ENCODE measurements around the gene MAP2K6. TPM values are rescaled to one million over a fixed set of nuclear protein-coding genes. Genes with fewer than 3 reads are reported as not detected.

MAP2K6 gene
- total and polyA plus RNA-seq, 10 of the 15 experiments (the other 5 are each of a cell fraction or from before 2014, with no cell fraction given): 15.6 to 70.3 (median 22.9) TPM

DNA sequence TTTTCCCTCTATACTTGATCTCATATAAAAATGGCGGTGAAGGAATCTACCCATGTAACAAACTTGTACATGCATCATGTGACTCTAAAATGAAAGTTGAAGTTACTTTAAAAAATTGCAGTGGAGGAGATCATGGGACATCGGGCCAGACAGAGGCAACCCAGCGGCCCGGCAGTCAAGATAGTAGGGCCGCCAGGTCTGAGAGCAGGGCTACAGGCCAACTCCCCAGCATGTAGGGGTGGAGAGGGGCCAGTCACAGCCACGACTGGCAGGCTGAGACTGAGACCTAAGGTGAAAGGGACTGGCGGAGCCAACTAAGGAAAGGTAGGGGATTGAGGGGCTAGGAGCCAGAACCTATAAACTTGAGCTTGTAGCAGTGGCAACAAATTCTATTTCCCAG, 150.9 kb downstream of the MAP2K6 start:
- ChIA-PET POLR2A (interaction anchor here (0.5 to 0.6 kb wide), 2 partner anchors 19 to 44 kb away, joined by 4 to 7 read pairs; no protein-coding TSS in a partner anchor), CTCF (interaction anchor here (0.8 to 5.1 kb wide), 3 partner anchors 18 to 1064 kb away, joined by 4 to 27 read pairs (median 4); no protein-coding TSS in a partner anchor)
- in situ Hi-C loops (cut with MboI): loop anchor here (10.0 kb wide), 2 partner anchors 579 to 989 kb away; no protein-coding TSS in a partner anchor
- TF ChIP-seq, protein P1, sequence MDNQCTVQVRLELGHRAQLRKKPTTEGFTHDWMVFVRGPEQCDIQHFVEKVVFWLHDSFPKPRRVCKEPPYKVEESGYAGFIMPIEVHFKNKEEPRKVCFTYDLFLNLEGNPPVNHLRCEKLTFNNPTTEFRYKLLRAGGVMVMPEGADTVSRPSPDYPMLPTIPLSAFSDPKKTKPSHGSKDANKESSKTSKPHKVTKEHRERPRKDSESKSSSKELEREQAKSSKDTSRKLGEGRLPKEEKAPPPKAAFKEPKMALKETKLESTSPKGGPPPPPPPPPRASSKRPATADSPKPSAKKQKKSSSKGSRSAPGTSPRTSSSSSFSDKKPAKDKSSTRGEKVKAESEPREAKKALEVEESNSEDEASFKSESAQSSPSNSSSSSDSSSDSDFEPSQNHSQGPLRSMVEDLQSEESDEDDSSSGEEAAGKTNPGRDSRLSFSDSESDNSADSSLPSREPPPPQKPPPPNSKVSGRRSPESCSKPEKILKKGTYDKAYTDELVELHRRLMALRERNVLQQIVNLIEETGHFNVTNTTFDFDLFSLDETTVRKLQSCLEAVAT (IDR thresholded peaks at IDR 0.05): no peak
- no peak for TF ChIP-seq FOXM1 (IDR thresholded peaks at IDR 0.05; ENCODE audit: low read depth, low read length)
- TF ChIP-seq, protein P2, sequence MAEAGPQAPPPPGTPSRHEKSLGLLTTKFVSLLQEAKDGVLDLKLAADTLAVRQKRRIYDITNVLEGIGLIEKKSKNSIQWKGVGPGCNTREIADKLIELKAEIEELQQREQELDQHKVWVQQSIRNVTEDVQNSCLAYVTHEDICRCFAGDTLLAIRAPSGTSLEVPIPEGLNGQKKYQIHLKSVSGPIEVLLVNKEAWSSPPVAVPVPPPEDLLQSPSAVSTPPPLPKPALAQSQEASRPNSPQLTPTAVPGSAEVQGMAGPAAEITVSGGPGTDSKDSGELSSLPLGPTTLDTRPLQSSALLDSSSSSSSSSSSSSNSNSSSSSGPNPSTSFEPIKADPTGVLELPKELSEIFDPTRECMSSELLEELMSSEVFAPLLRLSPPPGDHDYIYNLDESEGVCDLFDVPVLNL (IDR thresholded peaks at IDR 0.05; ENCODE audit: low read depth, low read length): no peak
- TF ChIP-seq BRCA1 (IDR thresholded peaks at IDR 0.05; ENCODE audit: low read depth, low read length): no peak
- TF ChIP-seq CREM (IDR thresholded peaks at IDR 0.05; ENCODE audit: low read depth): no peak
- TF ChIP-seq, protein P3, sequence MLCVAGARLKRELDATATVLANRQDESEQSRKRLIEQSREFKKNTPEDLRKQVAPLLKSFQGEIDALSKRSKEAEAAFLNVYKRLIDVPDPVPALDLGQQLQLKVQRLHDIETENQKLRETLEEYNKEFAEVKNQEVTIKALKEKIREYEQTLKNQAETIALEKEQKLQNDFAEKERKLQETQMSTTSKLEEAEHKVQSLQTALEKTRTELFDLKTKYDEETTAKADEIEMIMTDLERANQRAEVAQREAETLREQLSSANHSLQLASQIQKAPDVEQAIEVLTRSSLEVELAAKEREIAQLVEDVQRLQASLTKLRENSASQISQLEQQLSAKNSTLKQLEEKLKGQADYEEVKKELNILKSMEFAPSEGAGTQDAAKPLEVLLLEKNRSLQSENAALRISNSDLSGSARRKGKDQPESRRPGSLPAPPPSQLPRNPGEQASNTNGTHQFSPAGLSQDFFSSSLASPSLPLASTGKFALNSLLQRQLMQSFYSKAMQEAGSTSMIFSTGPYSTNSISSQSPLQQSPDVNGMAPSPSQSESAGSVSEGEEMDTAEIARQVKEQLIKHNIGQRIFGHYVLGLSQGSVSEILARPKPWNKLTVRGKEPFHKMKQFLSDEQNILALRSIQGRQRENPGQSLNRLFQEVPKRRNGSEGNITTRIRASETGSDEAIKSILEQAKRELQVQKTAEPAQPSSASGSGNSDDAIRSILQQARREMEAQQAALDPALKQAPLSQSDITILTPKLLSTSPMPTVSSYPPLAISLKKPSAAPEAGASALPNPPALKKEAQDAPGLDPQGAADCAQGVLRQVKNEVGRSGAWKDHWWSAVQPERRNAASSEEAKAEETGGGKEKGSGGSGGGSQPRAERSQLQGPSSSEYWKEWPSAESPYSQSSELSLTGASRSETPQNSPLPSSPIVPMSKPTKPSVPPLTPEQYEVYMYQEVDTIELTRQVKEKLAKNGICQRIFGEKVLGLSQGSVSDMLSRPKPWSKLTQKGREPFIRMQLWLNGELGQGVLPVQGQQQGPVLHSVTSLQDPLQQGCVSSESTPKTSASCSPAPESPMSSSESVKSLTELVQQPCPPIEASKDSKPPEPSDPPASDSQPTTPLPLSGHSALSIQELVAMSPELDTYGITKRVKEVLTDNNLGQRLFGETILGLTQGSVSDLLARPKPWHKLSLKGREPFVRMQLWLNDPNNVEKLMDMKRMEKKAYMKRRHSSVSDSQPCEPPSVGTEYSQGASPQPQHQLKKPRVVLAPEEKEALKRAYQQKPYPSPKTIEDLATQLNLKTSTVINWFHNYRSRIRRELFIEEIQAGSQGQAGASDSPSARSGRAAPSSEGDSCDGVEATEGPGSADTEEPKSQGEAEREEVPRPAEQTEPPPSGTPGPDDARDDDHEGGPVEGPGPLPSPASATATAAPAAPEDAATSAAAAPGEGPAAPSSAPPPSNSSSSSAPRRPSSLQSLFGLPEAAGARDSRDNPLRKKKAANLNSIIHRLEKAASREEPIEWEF (IDR thresholded peaks at IDR 0.05; ENCODE audit: insufficient replicate concordance, low read depth, low read length): no peak
- TF ChIP-seq, protein P4, sequence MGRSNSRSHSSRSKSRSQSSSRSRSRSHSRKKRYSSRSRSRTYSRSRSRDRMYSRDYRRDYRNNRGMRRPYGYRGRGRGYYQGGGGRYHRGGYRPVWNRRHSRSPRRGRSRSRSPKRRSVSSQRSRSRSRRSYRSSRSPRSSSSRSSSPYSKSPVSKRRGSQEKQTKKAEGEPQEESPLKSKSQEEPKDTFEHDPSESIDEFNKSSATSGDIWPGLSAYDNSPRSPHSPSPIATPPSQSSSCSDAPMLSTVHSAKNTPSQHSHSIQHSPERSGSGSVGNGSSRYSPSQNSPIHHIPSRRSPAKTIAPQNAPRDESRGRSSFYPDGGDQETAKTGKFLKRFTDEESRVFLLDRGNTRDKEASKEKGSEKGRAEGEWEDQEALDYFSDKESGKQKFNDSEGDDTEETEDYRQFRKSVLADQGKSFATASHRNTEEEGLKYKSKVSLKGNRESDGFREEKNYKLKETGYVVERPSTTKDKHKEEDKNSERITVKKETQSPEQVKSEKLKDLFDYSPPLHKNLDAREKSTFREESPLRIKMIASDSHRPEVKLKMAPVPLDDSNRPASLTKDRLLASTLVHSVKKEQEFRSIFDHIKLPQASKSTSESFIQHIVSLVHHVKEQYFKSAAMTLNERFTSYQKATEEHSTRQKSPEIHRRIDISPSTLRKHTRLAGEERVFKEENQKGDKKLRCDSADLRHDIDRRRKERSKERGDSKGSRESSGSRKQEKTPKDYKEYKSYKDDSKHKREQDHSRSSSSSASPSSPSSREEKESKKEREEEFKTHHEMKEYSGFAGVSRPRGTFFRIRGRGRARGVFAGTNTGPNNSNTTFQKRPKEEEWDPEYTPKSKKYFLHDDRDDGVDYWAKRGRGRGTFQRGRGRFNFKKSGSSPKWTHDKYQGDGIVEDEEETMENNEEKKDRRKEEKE (IDR thresholded peaks at IDR 0.05): no peak
- no peak for TF ChIP-seq SPI1 (IDR thresholded peaks at IDR 0.05; ENCODE audit: borderline replicate concordance, insufficient read depth, low read depth, low read length)
- no peak for TF ChIP-seq NFYA (IDR thresholded peaks at IDR 0.05; ENCODE audit: borderline replicate concordance, low read depth, low read length)
- TF ChIP-seq, protein P5, sequence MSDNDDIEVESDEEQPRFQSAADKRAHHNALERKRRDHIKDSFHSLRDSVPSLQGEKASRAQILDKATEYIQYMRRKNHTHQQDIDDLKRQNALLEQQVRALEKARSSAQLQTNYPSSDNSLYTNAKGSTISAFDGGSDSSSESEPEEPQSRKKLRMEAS (IDR thresholded peaks at IDR 0.05; ENCODE audit: low read depth, low read length): no peak
- no peak for TF ChIP-seq ZNF384 (IDR thresholded peaks at IDR 0.05; ENCODE audit: borderline replicate concordance, low read depth, low read length)
- TF ChIP-seq POU2F2 (IDR thresholded peaks at IDR 0.05; ENCODE audit: borderline replicate concordance, low read depth, low read length): no peak
- TF ChIP-seq RAD51 (IDR thresholded peaks at IDR 0.05): no peak

More for the DNA sequence above, 150.9 kb downstream of the MAP2K6 start:
- Histone ChIP-seq H3K4me3 (no peak overlapping the region), H3K9me3 (replicated peaks; ENCODE audit: control insufficient read depth, insufficient read depth, low read length) (no peaks in the 10 kb centered on the region), H3K36me3 (ENCODE audit: control insufficient read depth in 2 of 2, insufficient read depth in 2 of 2, low read length in 1 of 2) (no peaks in the 10 kb centered on the region), H3K27ac (ENCODE audit: control insufficient read depth, insufficient read depth) (no peak overlapping the region), H2AFZ (ENCODE audit: control insufficient read depth, low read depth, low read length) (no peak overlapping the region), H4K20me1 (ENCODE audit: control insufficient read depth, insufficient read depth) (no peaks in the 10 kb centered on the region), H3K27me3 (replicated peaks in 1 of 2; ENCODE audit: control insufficient read depth in 2 of 2, insufficient read depth in 2 of 2, low read length in 1 of 2) (no peaks in the 10 kb centered on the region), H3K4me1 (ENCODE audit: control insufficient read depth, insufficient read depth, low read length) (no peaks in the 10 kb centered on the region), H3K79me2 (ENCODE audit: control insufficient read depth, insufficient read depth, low read length) (no peaks in the 10 kb centered on the region), H3K9ac (ENCODE audit: control insufficient read depth, insufficient read depth, low read length) (no peak overlapping the region), H3K4me2 (ENCODE audit: control insufficient read depth, insufficient read depth) (no peak overlapping the region)
- ATAC-seq: no peak
- BruUV-seq (replicated peaks): no TSS peak
- FAIRE-seq: no peak
- RAD21 ChIA-PET (ENCODE audit: unreplicated experiment): no interaction called here
- SMC1A ChIA-PET (ENCODE audit: uncharacterized antibody, unreplicated experiment): interaction anchor here (1.1 kb wide), 1 partner anchor 987 kb away, joined by 3 read pairs; no protein-coding TSS in a partner anchor
- DNase-seq (ENCODE audit: low read depth, low spot score): no peak
- 68% methylated on average over 7 of the region's 7 CpGs for WGBS (ENCODE audit: insufficient coverage, insufficient replicate concordance, low lambda C conversion rate, missing lambda C conversion rate)
- intact Hi-C loops (cut with micrococcal nuclease; ENCODE audit: unreplicated experiment): loop anchor here (5.0 kb wide), 1 partner anchor 987 kb away; no protein-coding TSS in a partner anchor
